Stimulated activated CD4-positive, alpha-beta T cell treated with anti-CD3 and anti-CD28 coated beads, TNF-alpha, amount 100 ng/mL, for 1 hour (primary cell): ENCODE data around the gene TNFRSF6B.
"Not testable (repeated sequence)": the region's sequence is repeated elsewhere in the genome, so short reads cannot be mapped to it uniquely, and the experiment has no call there.

Experiments
- DNase-seq, 3 donors: peaks; one replicate each; pipeline ENCODE4 v3.0.0-alpha.2; 2020; ENCODE audit warnings: low read depth in 3 of 3, low spot score in 1 of 3

TNFRSF6B gene, protein sequence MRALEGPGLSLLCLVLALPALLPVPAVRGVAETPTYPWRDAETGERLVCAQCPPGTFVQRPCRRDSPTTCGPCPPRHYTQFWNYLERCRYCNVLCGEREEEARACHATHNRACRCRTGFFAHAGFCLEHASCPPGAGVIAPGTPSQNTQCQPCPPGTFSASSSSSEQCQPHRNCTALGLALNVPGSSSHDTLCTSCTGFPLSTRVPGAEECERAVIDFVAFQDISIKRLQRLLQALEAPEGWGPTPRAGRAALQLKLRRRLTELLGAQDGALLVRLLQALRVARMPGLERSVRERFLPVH

DNA sequence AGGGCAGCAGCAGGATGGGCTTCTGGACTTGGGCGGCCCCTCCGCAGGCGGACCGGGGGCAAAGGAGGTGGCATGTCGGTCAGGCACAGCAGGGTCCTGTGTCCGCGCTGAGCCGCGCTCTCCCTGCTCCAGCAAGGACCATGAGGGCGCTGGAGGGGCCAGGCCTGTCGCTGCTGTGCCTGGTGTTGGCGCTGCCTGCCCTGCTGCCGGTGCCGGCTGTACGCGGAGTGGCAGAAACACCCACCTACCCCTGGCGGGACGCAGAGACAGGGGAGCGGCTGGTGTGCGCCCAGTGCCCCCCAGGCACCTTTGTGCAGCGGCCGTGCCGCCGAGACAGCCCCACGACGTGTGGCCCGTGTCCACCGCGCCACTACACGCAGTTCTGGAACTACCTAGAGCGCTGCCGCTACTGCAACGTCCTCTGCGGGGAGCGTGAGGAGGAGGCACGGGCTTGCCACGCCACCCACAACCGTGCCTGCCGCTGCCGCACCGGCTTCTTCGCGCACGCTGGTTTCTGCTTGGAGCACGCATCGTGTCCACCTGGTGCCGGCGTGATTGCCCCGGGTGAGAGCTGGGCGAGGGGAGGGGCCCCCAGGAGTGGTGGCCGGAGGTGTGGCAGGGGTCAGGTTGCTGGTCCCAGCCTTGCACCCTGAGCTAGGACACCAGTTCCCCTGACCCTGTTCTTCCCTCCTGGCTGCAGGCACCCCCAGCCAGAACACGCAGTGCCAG lies at the start of gene TNFRSF6B:
Gene TNFRSF6B (plus strand): TSS at position 25 of the 729 bp plus-strand sequence. CDS start 116 bp downstream, at position 141.
- no peak for DNase-seq

DNA sequence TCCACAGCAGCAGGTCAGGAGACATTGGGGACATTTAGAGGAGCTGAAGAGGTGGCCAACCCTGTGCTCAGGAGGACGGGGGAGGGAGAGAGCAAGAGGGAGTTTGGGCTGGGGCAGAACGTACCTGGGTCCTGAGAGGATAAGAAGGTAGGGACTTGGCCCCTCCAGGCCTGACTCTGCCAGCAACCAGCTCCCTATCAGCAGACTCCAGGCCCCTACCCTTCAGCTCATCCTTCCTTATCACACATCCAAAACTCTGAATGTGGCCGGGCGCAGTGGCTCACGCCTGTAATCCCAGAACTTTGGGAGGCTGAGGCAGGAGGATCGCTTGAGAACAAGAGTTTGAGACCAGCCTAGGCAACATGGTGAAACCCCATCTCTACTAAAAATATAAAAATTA lies 48.3 kb upstream of the TNFRSF6B start:
- DNase-seq: no peak

DNA sequence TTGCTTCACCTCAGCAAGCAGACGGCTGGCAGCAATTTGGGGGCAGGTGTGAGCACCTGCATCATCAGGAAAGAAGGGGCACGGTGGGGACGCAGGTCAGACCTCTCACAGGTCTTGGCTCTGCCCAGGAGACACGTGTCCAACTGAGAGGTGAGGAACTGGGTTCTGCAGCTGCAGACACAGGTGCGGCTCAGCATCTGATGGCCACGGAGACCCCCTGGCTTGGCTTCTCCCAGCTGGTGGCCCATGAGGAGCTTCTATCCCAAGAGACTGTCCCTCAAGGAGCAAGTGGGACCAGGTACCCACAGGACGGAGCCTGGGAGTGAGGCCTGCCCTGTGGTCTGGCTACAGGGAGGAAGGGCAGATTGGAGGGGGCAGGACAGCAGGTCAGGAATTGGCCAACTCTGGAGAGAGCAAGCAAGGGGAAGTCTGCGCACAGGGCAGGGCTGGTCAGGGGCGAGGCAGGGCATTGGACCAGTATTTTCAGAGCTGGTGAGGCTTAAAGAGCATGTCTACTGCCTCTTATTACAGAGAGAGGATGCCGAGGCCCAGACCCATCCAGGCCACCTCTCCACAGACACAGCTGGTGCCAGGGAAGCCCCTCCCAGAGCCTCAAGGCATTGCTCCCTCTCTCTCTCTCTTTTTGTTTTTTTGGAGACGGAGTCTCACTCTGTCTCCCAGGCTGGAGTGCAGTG lies 47.4 kb upstream of the TNFRSF6B start:
- no peak for DNase-seq

DNA sequence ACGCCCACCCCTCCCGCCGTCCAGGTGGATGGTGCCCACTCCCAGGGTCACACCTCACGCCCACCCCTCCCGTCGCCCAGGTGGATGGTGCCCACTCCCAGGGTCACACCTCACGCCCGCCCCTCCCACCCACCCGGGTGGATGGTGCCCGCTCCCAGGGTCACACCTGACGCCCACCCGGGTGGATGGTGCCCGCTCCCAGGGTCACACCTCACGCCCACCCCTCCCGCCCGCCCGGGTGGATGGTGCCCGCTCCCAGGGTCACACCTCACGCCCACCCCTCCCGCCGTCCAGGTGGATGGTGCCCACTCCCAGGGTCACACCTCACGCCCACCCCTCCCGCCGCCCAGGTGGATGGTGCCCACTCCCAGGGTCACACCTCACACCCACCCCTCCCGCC lies 46.0 kb upstream of the TNFRSF6B start:
- not testable (repeated sequence) for DNase-seq

DNA sequence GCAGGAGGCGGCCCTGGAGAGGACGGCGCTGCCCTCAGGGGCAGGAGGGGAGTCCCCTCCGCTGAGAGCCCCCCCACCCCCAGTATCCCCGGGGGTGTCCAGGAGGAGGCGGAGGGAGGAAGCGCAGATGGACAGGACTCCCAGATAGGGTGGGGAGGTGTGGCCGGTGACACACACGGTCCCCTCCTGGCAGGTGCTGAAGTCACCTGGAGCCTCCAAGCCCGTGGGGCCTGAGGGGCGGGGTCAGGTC lies 44.6 kb upstream of the TNFRSF6B start:
- DNase-seq: no peak

DNA sequence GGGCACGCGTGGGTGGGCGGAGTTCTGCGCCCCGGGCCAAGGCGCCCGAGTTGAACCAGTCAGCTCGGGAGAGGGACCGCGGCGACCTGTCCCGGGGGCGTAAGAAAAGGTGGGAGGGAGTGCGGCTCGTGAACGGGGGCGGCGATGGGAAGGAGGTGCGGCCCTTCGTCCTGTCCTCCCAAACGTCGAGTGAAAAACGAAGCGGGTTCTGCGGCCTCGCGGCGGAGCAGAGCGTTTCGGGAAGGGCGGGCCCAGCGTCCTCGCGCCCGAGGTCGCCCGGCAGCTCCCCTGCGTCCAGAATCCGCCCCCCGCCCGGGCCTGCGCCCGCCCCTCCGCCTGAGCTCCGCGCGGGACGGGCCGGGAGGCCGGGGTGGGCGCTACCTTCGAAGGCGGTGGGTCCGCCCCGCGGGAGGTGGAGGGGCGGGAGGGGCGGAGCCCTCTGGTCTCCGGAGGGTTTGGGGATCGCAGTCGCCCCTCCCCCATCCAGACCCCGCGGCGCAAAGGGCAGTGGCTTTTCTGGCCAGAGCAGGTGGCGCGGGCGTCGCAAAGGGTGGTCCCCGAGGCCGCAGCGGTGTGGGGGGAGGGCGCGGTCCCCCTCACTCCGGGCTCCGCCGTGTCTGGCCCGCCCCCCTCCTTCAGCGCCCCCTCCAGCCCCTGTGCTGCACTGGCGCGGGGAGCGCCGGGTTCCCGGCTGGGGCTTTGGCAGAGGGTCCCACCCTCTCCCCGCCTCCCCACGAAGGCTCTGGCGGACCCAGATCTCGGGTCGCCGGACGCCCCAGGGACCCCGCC lies 44.1 kb upstream of the TNFRSF6B start:
- no peak for DNase-seq

DNA sequence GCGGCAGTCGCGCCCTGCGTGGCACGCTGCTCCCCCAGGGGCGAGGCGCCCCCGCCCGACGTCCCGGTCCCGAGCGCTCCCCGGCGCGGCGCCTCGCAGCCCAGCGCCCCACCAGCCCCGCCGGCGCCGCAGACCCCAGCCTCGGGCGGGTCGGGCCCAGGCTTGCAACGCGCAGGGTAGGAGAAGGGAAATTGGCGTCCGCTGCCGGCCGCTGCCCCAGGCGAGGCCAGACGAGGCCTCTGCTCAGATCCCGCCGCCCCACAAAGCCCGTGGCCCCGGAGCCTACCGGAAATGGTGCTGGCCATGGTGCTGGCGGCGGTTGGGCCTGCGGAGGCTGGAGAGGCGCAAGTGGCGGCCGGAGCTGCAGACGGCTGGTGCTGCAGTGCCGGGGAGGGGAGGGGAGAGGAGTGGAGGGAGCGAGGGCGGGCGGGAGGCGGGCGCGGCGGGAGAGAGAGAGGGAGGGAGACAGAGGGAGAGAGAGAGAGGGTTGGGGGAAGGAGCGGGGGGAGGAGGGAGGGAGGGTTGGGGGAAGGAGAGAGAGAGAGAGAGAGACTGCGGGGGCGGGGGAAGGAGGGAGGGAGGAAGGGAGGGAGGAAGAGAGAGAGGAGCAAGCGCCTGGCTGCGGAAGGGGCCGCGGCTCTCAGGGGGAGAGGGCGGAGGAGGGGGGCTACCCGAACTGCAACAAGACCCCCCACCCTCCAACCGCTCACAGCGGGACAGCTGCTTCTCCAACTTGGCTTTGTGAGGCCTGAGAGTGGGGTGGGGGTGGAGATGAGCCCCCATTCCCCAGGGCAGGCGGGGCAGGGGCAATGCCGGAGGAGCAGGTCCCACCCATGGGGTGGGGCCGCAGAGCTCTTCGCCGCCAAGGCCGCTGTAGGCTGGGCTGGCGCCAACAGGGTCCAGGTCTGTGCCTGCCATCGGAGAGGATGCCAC lies 43.1 kb upstream of the TNFRSF6B start, which contains the start of gene STMN3:
Gene STMN3 (minus strand): TSS at position 384 of the 933 bp plus-strand sequence. CDS start 79 bp downstream, at position 305.
- DNase-seq: peak in 2 of 3 donors; percentile 21 to 43

DNA sequence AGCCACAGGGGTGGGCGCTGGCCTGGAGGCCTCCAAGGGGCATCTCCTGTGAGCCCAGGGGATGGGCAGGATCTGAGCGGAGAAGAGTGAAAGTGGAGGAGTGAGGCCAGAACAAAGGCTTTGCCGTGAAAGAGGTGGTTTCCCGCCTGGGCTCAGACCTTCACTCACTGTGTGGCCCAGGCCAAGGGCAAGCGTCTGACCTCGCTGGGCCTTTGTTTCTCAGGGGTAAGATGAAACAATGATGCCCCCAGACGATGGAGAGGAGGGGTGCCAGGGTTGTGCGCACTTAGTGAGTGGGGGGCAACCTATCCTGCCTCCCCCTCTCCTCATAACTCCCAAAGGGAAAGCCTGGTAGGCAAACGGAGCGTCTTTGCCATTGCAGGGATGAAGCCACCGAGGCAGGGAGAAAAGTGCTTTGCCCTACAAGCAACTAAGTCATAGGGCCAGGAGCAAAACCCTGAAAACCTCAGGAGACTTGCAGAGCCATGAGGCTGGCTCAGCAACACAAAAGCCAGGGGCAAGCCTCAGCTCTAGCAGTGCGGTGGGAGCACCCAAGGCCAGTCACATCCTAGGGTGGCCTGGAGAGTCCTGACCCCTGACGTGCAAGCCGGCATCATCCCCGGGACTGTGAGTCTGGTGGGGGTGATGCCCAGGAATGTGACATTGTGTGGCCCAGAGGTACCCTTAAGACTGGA lies 42.3 kb upstream of the TNFRSF6B start:
- no peak for DNase-seq

DNA sequence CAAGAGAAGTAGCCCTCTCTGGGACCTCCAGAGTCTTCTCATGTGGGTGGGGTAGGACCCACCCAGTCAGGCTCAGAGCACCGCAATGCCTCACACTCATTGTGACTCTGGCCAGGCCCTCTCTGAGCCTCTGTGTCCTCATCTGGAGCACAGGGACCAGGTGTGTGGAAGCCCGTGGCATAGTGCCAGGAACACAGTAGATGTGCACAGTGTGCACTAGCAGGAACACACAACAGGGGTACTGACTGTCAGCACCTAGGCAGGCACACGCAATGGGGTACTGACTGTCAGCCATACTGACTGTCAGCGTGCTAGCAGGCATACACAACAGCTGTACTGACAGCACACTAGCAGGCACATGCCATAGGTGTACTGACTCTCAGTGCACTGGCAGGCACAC lies 41.2 kb upstream of the TNFRSF6B start:
- no peak for DNase-seq

DNA sequence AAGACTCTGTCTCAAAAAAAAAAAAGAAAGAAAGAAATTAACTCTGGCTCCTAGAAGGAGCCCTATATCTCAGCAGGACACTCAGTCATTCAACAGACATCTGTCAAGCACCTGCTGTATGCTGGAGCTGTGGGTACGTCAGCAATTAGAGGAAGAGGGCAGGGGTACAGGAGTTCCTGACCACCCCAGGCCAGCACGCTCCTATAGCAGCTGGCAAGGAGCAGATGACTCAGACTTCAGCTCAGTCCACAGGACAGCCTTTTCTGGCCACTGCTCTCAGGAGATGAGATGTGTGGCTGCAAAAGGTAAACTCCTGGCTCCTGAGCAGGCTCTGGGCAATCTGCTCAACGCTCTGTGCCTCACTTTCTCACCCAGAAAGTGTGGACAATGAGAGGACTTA lies 40.0 kb upstream of the TNFRSF6B start:
- no peak for DNase-seq

DNA sequence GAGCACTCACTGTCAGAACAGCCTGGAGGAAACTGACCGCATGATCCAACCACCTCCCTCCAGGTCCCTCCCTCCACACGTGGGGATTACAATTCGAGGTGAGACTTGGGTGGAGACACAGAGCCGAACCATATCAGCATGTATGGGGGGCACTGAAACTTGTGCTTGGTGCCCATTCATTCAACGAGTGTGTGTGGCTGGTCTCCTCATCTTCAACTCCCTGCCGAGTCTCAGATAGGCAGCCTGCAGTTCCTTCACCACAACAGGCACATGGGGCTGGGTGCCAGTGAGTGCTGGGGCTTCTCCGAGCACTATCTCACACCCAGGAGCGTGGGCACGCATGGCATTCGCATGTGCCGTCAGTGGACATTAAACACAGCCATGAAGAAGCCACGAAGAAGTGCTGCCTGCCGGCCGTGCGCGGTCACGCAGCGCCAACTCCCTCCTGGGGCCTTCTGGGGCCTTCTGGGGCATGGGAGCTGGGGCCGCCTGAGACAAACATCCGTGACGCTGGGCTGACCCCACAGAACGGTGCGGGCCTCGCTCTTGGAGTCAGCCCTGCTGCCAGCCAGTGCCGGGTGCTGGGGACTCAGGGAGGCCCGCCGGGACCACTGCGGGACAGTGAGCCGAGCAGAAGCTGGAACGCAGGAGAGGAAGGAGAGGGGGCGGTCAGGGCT lies 39.1 kb upstream of the TNFRSF6B start:
- DNase-seq: no peak

DNA sequence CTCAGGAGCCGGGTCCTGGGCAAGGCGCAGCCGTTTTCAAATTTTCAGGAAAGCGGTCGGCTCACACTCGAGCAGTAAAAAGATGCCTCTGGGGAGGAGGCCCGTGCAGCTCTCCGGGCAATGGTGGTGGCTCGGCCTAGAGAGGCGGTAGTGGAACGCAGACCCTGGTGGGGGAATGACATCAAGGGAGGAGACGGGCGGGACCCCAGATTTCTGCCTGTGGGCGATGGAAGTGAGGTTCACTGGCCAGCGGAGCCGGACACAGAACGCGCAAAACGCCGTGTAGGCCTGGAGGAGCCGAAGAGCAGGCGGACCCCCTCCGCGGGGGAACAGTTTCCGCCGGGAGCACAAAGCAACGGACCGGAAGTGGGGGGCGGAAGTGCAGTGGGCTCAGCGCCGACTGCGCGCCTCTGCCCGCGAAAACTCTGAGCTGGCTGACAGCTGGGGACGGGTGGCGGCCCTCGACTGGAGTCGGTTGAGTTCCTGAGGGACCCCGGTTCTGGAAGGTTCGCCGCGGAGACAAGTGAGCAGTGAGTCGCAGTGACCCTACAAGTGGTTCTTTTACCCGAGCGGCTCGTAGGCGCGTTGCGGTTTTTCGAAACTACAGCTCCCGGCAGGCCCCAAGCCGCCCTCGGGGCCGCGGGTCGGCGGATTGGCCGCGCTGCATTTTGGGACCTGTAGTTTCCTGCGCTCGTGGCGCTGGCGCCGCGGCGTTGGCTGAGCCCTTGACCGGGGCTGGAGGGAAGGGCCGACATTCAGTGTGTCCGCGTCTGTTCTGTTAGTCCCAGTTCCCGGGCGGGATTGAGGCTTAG lies 38.3 kb upstream of the TNFRSF6B start, which contains the start of gene RTEL1:
Gene RTEL1 (plus strand): TSS at position 376 of the 812 bp plus-strand sequence. CDS start 1,091 bp downstream, outside the sequence.
- DNase-seq: peak; percentile 57 to 92 (median 80)

DNA sequence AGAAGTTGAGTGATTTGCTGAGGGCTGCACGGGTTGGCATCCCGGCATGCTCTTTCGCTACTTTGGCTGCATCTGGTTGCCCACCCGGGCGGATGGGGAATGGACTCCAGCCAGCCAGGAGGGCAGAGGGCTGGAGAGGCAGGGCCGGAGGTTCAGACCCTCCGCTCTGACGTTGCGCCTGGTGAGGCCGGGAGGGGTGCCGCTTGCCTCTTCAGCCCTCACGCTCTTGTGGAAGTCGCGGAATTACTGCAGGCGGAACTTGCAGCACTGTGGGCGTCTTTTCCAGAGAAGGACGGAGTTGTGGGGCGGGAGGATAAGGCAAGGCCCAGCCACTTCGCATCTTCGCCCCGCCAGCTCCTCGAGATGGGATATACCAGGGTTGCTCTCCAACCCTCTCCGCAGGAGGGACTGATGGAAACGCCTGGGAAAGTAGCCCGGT lies 37.7 kb upstream of the TNFRSF6B start:
- DNase-seq: no peak

DNA sequence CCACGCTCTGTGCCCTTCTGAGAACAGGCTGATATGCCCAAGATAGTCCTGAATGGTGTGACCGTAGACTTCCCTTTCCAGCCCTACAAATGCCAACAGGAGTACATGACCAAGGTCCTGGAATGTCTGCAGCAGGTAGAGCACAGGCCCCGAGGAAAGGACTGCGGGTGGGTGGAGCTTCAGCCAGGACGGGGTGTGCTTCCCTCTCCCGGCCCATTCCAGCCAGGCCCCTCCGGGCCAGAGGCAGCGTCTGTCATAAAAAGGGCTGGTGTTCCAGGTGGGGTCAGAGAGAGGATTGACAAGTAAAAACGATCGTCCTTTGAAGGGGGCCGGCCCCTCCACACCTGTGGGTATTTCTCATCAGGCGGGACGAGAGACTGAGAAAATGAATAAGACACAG lies 37.1 kb upstream of the TNFRSF6B start:
- DNase-seq: no peak

DNA sequence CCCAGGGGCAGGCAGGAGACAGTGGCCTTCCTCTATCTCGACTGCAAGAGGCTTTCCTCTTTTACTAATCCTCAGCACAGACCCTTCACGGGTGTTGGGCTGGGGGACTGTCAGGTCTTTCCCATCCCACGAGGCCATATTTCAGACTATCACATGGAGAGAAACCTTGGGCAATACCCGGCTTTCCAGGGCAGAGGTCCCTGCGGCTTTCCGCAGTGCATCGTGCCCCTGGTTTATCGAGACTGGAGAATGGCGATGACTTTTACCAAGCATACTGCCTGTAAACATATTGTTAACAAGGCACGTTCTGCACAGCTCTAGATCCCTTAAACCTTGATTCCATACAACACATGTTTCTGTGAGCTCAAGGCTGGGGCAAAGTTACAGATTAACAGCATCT lies 36.3 kb upstream of the TNFRSF6B start:
- DNase-seq: not testable (repeated sequence)

DNA sequence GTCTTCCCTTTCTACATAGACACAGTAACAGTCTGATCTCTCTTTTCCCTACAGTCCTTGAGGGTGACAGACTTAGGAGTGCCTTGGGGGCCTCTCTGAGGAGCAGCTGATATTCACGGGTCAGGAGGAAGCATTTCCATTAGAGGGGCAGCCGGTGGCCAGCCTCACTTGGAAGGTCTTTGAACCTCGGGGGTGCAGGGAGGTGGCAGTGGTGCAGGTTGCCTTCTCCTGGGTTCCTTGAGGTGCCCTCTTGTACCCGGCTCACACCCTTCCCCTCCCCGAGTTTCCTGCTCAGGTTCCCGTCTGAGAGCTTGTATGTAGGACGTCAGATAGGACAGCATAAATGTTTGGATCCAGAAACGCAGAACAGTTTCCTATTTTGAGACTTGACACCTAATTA lies 35.8 kb upstream of the TNFRSF6B start:
- no peak for DNase-seq

DNA sequence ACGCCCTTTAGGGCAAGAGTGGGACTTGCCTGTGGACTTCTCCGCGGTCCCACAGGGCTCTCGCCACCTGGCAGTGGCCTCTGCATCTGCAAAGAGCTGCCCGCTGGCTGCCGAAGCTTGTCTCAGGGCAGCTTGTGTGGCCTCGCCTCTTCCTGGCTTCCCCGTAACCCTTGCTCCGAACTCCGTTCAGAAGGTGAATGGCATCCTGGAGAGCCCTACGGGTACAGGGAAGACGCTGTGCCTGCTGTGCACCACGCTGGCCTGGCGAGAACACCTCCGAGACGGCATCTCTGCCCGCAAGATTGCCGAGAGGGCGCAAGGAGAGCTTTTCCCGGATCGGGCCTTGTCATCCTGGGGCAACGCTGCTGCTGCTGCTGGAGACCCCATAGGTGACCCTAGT lies 35.3 kb upstream of the TNFRSF6B start:
- no peak for DNase-seq
